CD4-positive, alpha-beta T cell treated with Interferon gamma for 1 hour (primary cell): ENCODE data around the gene TNFAIP8L3.
A peak's percentile ranks its signal among the peaks of the same experiment; 100 is the strongest.
"Not testable (repeated sequence)": the region's sequence is repeated elsewhere in the genome, so short reads cannot be mapped to it uniquely, and the experiment has no call there.

Source experiments
- DNase-seq: peaks from one replicate; pipeline ENCODE4 v3.0.0-alpha.2; 2020

The TNFAIP8L3 gene

DNA sequence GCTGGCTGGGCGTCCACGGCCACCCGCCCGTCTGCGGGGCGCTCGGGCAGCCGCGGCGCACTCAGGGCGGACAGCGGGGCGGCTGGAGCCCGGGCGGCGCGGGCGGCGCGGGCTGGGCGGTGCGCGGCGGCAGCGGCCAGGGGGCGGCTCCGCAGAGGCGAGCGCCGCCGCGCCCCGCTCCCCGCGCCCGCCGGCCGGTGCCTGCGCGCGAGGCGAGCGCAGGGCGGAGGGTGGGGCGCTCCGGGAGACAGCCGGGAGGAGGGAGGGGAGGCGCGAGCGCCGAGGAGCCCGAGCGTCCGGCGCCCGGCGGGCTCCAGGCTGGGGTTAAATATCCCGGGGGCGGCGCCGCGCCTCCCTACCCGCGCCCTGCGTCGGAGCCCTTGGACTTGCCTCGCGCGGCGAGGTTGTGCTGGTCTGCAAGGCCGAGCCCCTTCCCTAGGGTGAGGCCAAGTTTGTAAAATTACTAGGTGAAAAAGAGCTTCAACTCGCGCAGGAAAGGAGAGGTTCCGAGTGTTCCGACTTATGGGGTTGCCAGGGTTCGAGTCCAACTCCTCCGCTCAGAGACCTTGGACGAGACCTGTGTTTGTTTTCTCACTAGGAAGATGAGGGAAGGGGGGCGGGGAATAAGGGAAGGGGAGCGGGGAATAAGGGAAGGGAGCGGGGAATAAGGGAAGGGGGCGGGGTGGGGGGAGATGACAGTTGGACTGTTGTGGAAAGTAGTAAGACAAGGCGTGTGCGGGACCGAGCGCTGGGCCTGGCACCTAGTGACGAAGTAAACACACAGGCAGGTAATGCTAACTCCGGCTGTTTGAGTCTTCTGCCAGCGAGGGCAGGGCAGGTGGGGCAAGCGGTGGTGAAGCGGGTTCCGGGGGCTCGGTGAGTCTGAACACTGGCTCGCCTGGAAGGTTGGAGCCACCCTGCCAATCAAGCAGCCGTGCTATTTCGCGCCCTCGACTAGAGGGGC lies at the start of gene TNFAIP8L3:
Gene TNFAIP8L3 (minus strand): TSS at position 301 of the 964 bp plus-strand sequence. CDS start 311 bp downstream, outside the sequence.
- no peak for DNase-seq

DNA sequence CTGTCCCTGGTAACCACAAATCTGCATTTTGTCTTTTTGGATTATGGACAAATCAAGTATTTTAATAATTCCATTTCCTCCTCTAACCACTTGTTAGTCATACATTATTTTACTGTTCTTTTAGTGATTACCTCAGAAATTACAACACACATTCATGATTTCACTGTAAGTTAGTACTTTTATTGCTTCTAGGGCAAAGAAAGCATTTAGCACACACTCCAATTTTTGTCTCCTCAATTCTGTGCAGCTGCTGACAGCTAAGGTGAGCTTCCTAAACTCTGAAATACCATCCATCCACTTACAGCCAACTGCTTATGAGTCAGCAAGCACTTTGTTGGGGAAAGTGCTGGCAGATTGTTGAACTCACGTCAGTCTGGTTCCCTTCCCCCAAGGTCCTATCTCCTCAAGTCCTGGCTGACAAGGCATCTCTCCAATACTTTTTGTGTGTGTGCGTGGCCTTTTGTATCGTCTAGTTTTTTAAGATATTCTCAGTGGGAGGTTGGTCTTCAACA lies 49.4 kb upstream of the TNFAIP8L3 start:
- DNase-seq: no peak

DNA sequence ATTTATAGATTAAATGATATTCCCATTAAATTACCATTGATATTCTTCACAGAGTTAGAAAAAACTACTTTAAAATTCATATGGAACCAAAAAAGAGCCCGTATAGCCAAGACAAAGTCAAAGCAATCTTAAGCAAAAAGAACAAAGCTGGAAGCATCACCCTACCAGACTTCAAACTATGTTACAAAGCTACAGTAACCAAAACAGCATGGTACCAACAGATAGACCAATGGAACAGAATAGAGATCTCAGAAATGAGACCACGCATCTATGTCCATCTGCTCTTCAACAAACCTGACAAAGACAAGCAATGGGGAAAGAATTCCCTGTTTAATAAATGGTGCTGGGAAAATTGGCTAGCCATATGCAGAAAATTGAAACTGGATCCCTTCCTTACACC lies 45.6 kb upstream of the TNFAIP8L3 start:
- DNase-seq: not testable (repeated sequence)

DNA sequence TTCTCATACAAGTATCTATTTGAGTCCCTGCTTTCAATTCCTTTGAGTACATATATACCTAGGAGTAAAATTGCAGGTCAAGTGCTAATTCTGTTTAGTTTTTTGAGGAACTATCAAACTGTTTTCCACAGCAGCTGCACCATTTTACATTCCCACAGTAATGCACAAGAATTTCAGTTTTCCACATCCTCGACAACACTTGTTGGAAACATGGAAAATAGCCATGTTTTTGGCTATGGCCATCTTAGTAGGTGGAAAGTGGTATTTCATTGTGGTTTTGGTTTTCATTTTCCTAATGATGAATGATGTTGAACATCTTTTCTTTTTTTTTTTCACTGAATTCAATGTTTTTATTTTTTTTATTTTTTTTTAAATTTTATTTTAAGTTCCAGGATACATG lies 44.4 kb upstream of the TNFAIP8L3 start:
- DNase-seq: no peak

DNA sequence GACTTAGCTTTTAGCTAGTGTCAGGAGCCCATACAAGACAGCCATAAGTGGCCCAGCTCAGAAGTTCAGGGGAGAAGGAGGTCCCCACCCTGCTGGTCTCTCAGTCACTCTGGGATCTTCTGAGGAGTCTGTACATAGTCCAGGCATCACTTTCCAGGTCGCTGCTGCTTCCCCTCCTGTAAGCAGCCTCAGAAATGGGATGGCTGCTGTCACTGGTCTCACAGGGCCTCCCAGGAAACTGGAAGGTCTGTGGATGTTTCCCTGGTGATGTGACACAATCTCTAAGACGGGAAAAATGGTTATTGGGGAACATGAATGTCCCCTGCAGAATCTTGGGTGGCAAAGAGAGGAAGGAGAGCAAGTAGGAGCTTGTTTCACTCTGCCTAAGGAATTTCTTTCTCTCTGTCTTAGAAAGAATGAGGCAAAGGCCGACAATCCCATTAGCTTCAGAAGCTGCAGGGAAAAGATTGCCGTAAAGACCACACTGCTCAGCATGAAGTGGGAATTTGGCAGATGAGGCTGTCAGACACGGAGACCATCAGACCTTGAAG lies 43.2 kb upstream of the TNFAIP8L3 start:
- no peak for DNase-seq

DNA sequence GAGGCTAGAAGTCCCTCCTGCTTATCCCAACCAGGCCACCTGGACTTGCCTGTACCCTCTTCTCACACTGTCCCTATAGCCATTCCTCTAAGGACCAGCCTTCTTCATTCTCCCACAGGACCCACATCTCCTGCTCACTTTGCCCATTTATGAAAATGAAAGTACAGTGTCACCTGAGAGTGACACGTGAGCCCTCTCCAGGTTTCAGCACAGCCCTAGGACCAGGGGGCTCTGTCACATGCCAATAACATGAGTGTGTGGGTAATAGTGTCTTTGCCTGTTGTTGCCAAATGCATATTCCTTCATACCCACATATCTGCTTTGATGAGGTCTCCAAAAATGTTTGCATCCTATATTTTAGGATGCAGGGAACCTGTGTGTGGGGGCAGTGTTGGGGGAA lies 42.3 kb upstream of the TNFAIP8L3 start:
- DNase-seq: no peak

DNA sequence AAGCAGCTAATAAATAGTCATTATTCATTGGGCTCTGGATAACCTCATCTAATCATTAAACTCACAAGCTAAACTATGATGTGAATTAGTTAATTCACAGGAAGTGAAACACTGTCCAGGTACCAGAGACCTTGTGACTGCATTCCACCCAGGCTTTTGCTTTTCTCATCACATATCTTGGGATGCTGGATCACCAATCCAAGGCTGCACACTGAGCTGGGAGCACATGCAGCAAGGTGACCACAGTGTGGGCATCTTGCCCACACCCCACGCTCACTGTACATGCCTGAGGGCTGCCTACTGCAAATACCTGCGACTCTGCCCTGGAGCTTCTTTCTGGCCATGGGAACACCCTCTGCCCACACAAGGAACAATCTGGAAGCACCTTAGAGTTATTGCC lies 40.6 kb upstream of the TNFAIP8L3 start:
- no peak for DNase-seq

DNA sequence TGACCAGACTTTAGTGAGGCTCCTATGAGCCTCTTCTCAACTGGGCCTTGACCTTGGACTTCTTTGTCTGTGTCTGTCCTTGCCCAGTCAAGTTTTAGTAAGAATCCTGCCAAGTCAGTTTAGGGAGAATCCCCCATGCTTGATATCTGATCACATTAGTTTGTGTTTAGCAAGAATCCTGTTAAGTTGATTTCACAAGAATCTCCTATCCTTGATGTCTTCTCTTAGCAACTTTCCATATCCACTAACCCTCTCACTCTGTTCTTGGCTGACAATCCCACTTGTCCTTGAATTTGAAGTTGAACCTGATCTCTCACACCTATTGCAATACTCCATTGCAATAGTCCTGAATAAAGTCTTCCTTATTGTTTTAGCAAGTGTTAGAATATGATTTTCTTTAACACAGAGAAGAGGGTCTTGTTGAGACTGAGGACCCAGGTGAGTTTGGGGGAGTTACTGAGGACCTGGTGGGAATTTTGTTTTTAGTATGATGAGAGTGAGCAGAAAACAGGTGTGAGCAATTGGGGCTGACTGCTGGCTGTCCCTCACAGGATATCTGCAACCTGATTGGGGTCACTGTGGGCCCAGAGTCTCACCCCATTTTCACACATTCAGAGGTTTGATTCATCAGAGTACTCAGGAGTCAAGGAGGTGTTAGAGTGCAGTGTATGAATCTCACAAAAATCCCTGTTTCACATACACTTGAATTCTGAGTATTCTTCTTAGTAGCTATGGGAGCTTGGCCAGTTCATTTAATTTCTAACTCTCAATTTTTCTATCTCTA lies 39.9 kb upstream of the TNFAIP8L3 start:
- no peak for DNase-seq

DNA sequence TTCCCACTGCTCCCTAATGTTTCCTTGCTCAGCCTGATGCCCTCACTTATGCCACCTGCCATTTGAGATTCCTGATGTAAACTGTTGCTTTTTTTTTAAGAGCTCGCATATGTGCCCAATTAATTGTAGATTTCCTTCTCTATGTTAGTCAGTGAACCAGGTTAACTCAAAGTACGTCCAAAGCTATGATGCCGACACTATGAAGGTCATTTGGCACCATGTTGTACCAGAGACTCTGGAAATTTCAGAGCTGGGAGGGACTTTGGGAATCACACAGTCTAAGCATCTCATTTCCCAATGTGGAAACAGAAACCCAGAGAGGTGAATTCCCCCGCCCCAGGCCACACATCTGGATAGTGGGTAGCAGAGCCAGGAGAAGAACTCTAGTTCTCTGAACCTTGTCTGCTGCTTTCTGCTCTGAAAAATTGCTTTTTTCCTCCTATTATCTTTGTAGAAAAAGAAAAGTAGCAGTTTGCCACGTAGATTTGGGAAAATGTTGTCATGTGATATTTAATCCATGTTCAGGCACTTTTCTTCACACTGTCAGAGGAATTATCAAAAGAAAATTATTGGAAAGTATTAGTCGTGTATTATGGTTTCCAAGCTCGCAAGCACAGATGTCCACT lies 38.5 kb upstream of the TNFAIP8L3 start:
- DNase-seq: no peak

DNA sequence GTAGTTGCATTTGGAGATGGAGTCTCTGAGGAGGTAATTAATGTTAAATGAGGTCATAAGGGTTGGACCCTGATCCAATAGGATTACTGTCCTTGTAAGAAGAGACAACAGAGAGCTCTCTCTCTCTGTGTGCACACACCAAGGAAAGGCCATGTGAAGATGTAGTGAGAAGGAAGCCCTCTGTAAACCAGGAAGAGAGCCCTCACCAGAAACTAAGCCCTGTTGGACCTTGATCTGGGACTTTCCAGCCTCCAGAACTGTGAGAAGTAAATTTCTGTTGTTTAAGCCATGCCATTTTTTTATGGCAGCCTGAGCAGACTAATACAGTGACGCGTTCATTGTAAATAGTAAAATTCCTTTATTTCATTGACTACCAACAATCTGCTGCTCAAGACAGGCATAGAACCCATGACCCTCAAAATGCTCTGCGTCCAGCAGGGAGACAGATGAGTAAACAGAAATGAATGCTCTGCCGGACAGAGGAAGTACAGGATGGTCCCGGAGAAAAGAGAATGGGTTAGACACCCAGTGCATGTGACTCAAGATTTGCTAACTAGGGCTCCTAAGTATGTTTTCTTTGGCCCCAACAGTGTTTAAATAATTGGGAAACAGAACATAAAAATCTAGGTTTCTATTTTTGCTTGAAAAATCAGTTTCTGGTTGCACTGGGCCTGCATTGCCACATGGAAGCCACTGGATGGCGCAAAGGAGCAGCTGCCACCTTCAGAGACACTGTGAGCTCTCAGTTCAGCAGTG lies 37.9 kb upstream of the TNFAIP8L3 start:
- DNase-seq: no peak

DNA sequence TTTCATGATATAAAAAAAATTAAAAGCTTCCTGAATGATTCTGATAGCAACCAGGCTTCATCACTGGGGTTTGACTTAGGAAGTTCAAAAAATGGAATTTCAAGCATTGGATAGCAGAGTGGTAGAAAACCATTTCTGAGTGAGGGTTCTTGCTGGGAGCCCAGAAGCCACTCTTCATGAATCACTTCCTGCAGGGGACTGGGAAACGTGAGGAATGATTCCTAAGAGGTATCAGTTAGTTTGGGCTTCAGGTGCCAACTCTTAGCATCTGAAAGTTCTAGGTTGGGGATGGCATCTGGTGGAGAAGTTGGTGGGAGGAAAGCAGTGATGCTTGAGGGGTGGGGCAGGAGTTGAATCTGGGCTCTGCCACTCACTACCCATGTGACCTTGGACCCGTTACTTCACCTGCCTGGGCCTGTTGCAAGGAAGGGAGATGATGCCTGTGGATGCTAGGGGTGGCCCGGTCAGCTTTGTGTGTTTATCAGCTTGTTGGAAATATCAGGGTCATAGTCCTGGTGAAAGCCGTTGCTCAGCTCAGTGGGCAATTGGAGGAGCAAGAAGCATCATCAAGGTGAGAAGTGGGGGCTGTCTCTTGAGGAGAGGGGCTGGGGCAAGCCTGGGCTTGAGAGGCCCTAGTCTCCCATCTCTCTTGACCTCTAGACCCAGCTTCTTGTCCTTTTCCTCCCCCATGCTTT lies 37.0 kb upstream of the TNFAIP8L3 start:
- no peak for DNase-seq

DNA sequence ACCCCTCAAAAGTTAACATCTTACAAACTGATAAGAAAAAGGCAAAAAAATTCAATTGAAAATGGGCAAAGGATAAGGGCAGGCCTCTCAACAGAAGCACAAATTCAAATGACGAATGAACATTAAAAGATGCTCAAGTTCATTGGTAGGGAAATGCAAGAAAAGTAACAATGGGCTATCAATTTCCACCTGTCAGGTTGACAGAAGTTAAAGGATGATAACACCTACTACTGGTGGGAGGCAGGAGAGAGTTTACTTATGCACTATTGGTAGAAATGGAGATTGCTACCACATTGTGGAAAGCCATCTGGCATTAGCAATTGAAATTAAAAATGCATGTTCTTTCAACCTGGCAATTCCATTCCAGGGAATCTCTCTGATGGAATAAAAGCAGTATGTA lies 35.6 kb upstream of the TNFAIP8L3 start:
- no peak for DNase-seq

DNA sequence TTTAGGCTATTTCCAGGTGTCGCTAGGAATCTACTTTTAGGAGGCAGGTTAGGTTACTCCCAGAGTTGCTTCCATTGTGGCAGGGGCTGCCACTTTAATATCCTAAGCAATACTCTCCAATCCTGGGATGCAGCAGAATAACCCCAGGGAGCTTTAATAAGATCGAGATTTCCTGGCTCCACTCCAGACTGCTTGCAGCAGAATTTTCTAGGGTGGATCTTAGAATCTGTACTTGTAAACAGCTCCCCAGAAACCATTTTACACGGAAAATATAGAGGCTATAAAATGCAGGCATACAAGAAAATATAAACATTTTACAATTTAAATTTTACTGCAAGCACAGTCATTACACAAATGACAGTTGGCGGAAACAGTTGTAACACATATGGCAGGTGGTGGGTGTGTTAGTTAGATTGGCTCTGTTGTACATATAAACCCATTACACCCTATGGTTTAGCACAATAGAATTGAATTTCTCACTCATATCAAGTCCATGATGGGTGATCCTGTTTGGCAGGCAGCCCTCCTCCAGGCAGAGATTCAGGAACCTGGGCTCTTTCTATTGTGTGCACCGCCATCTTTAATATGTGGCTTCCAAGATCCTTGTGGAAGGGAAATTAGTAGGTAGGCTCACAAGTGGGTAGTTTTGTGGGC lies 35.0 kb upstream of the TNFAIP8L3 start:
- DNase-seq: no peak

DNA sequence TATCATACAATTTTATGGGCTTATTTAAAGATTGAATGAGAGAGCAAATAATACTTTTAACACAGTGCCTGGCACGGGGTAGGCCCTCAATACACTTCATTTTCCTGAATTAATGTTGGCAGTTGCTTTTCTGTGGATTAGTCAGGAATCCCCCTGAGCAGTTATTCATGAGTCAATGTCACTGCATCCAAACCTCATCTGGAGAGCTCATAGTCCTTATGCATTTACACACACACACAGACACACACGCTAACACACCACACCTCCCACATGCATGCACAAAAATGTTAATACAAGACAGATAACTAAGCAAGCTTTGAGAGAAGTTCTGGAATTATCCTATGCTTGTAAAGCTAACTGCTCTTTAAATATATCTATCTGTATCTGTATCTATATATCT lies 34.0 kb upstream of the TNFAIP8L3 start:
- DNase-seq: no peak

DNA sequence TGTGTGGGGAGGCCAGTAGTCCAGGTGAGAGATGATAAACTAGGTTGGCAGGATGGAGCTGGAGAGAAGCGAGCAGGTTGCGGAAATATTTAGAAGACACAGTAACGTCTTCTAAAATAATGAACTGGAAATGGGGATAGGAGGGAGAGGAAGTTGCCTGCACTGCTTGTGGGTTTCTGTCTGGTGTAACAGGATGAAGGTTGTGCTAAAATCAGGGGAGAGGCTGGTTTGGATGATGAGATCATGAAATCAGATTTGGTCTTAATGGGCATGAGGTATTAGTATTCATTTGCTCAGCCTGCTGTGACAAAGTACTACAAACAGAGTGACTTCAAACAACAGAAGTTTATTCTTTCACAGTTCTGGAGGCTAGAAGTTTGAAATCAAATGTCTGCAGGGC lies 32.1 kb upstream of the TNFAIP8L3 start:
- no peak for DNase-seq

DNA sequence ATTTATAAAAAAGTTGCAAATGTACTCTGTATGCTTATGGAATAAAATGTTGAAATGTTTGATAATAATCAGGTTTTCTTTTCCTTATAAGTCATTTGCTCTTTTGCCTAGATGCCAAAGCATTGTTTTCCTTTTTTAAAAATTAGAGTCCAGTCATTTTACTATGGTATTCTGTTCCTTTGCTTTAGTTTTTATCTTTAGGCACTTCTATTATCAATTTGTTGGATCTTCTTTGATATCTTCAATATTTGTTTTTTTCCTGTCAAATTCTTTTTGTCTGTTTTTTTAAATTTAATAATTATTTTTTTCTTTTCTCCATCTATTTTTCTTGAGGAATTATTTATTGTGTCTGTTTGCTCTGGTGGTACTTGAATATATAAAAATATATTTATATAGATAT lies 28.3 kb upstream of the TNFAIP8L3 start:
- DNase-seq: not testable (repeated sequence)

DNA sequence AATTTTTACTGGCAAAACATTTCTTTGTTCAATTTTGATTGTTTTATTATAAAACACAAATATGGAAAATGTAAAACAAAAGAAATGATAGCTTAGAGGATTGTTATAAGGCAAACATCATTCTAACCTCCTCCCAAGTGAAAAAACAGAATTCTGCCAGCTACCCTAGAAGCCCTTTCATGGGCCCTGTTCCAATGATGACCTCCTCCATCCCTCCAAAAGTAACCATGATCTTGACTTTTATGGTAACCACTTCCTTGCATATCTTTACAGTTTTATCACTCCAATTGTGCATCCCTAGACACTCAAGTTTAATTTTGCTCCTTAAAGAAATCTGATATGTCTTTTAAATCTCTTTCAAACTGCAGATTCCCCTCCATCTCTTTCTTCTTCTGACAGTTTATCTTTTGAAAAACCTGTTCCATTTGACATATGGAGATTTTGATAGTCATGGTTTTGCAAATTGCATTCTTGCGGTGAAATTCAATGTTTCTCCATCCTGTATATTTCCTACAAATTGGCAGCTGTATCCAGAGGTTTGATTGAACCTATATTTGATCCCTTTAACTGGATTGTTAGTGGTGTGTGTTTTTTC lies 27.0 kb upstream of the TNFAIP8L3 start:
- no peak for DNase-seq

DNA sequence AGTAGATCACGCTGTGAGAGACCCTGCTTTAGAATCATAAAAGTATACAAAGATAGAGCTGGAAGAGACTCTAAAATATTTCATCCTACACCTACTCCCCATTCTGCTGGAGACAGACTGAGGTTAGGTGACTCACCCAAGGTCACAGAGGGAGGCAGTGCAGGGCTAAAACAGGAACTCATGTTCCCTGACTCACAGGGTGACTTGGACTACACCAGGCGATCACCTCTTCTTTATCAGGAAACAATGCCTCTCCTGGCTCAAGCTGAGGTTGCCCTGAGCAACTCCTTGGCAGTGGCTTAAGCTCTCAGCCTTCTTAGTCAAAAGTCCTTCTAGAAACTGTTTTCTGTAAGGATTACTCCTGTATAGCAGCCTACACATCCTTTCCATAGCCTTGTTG lies 26.4 kb upstream of the TNFAIP8L3 start:
- peak; percentile 30 for DNase-seq

DNA sequence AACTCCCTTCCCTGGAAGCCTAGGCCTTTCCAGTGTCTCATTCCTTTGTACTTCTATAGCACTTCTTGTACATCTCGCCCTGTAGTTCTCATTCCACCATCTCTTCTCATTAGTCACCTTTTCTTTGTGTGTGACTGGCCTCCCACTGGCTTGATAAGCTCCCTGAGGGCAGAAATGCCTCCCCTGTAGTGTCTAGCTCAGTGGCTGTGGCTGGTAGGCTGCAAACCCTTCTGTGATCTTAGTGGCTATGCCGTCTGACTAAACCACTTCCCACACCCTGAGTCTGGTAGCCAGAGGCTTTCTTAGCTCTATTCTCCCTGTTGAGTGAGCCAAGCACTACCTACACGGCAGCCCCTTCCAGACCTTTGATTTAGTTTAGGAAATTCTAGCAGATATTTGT lies 24.4 kb upstream of the TNFAIP8L3 start:
- DNase-seq: no peak

DNA sequence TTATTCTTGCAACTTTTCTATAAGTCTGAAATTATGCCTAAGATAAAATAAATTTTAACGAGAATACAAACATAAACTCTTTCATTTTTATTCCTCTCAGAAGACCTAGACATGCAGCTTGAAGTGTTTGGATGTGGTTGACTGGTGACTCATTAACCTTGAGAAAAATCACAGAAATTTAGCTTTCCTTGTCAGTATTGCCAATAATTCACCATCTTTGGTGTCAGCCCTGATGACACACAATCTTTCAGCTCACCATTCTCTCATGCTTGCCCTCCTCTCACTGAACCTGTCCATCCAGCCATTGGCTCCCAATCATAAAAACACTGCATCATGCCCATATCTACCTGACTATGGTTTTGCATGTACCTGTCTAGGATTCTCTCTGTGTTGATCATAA lies 22.6 kb upstream of the TNFAIP8L3 start:
- DNase-seq: no peak
